ENCODE data around the gene UFC1. TPM values are rescaled to one million over a fixed set of nuclear protein-coding genes. Genes with fewer than 3 reads are reported as not detected.

UFC1 gene
- total RNA-seq, 2 donors from 2014 or later: 53.0 to 77.4 TPM

- Histone ChIP-seq H3K27ac (peak overlapping the region; percentile 93 to 95), H3K4me1 (peaks cover 0 to 37% of the 10 kb centered on the region in 2 donors), H3K27me3 (no peaks in the 10 kb centered on the region), H3K9me3 (no peaks in the 10 kb centered on the region), H3K4me3 (peak overlapping the region; percentile 81 to 83), H3K36me3 (peaks cover 20% of the 10 kb centered on the region)
- no peak for DNase-seq (ENCODE audit: low spot score)
- TF ChIP-seq CTCF (IDR thresholded peaks at IDR 0.05): no peak
Observed at GRCh38 chr1:161131523-161132409, 22.0 kb upstream of the UFC1 start.

GRCh38 chr1:161132410-161133219 lies 21.2 kb upstream of the UFC1 start, which contains the start of gene DEDD:
DEDD (minus strand) TSS chr1:161132667; CDS start chr1:161124462, 8,205 bp downstream.
- peaks cover 15% of the 10 kb centered on the region for H3K36me3 ChIP-seq
- peak within 1 kb of the TSS; percentile 93 to 95 for H3K27ac ChIP-seq
- no peak for TF ChIP-seq CTCF (IDR thresholded peaks at IDR 0.05)
- no peaks in the 10 kb centered on the region for H3K9me3 ChIP-seq
- no peaks in the 10 kb centered on the region for H3K27me3 ChIP-seq
- peak within 1 kb of the TSS; percentile 81 to 83 for H3K4me3 ChIP-seq
- DNase-seq (ENCODE audit: low spot score): peak; percentile 95
- peaks cover 0 to 37% of the 10 kb centered on the region in 2 donors for H3K4me1 ChIP-seq

- TF ChIP-seq CTCF (IDR thresholded peaks at IDR 0.05): no peak
- Histone ChIP-seq H3K9me3 (no peaks in the 10 kb centered on the region), H3K4me1 (peaks cover 0 to 32% of the 10 kb centered on the region in 2 donors)
Observed at GRCh38 chr1:161133220-161133740, 20.5 kb upstream of the UFC1 start.

GRCh38 chr1:161137881-161138280 lies 15.9 kb upstream of the UFC1 start:
- DNase-seq (ENCODE audit: low spot score): no peak
- H3K4me3 ChIP-seq: no peak overlapping the region
- H3K9me3 ChIP-seq: no peaks in the 10 kb centered on the region
- H3K27me3 ChIP-seq: no peaks in the 10 kb centered on the region
- no peak for TF ChIP-seq CTCF (IDR thresholded peaks at IDR 0.05)
- H3K27ac ChIP-seq: no peak overlapping the region
- peaks cover 0 to 14% of the 10 kb centered on the region in 2 donors for H3K4me1 ChIP-seq
- no peaks in the 10 kb centered on the region for H3K36me3 ChIP-seq

More at GRCh38 chr1:161133220-161133740, 20.5 kb upstream of the UFC1 start:
- H3K27me3 ChIP-seq: no peaks in the 10 kb centered on the region
- DNase-seq (ENCODE audit: low spot score): no peak
- peak overlapping the region; percentile 81 to 83 for H3K4me3 ChIP-seq
- peaks cover 10% of the 10 kb centered on the region for H3K36me3 ChIP-seq
- H3K27ac ChIP-seq: peak overlapping the region; percentile 93 to 95

GRCh38 chr1:161138431-161138830 lies 15.3 kb upstream of the UFC1 start:
- peak overlapping the region in 1 of 2 donors; percentile 11 for H3K27ac ChIP-seq
- no peaks in the 10 kb centered on the region for H3K36me3 ChIP-seq

More at GRCh38 chr1:161138431-161138830, 15.3 kb upstream of the UFC1 start:
- Histone ChIP-seq H3K4me3 (no peak overlapping the region), H3K27me3 (no peaks in the 10 kb centered on the region), H3K9me3 (no peaks in the 10 kb centered on the region), H3K4me1 (peaks cover 0 to 12% of the 10 kb centered on the region in 2 donors)
- TF ChIP-seq CTCF (IDR thresholded peaks at IDR 0.05): no peak
- no peak for DNase-seq (ENCODE audit: low spot score)
